Measurements from ENCODE around the gene NAV1. TPM values are rescaled to one million over a fixed set of nuclear protein-coding genes. Genes with fewer than 3 reads are reported as not detected.

The NAV1 gene
- total and polyA plus RNA-seq, 9 of the 15 experiments (the other 6 are each of a cell fraction or from before 2014, with no cell fraction given) = 0.91 to 16.8 (median 3.2) TPM

DNA sequence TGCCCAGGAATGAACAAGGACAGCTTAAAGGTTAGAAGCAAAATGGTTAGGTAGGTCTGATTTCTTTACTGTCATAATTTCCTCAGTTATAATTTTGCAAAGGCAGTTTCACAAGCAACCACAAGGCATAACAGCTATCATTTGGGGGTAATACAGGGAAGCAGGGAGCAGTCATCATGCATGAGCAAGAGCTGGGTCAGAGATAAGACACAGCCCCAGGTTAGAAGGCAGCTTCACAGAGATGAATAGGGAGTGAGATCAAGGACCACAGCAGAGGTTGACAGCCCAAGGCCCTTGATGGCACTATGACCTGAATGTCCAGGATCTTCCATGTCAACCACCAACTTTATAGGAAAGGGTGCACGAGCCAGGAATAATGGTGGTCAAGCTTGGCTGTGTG lies 23.0 kb upstream of the NAV1 start (continued):
- TF ChIP-seq, protein P1, sequence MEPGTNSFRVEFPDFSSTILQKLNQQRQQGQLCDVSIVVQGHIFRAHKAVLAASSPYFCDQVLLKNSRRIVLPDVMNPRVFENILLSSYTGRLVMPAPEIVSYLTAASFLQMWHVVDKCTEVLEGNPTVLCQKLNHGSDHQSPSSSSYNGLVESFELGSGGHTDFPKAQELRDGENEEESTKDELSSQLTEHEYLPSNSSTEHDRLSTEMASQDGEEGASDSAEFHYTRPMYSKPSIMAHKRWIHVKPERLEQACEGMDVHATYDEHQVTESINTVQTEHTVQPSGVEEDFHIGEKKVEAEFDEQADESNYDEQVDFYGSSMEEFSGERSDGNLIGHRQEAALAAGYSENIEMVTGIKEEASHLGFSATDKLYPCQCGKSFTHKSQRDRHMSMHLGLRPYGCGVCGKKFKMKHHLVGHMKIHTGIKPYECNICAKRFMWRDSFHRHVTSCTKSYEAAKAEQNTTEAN (CRISPR knock-in tag; IDR thresholded peaks at IDR 0.05) = no peak
- TF ChIP-seq PTRF (tag; IDR thresholded peaks at IDR 0.05) (no peak), KLF16 (IDR thresholded peaks at IDR 0.05) (no peak), RCOR1 (IDR thresholded peaks at IDR 0.05; ENCODE audit: borderline replicate concordance in 1 of 2, low read depth in 2 of 2, low read length in 2 of 2) (peak in 1 of 2 experiments; percentile 56; a peak in 1 of 4 replicates), SREBF1 (IDR thresholded peaks at IDR 0.05; ENCODE audit: borderline replicate concordance, low read depth, low read length) (no peak), ZBTB12 (CRISPR knock-in tag; IDR thresholded peaks at IDR 0.05) (no peak), BRF1 (IDR thresholded peaks at IDR 0.05; ENCODE audit: borderline replicate concordance, extremely low read depth, insufficient read length) (no peak), NCOA1 (IDR thresholded peaks at IDR 0.05; ENCODE audit: low read depth) (no peak), ATF1 (CRISPR knock-in tag; IDR thresholded peaks at IDR 0.05) (no peak), ATF1 (tag; IDR thresholded peaks at IDR 0.05) (0 out of 2 replicates have a peak, but pooled peaks have one; percentile 4), ZNF766 (CRISPR knock-in tag; conservative IDR thresholded peaks at IDR 0.05) (no peak), ZNF639 (CRISPR knock-in tag; conservative IDR thresholded peaks at IDR 0.05 in 1 of 2, IDR thresholded peaks at IDR 0.05 in 1 of 2) (no peak), CBFA2T3 (IDR thresholded peaks at IDR 0.05) (peak; percentile 45), ZNF24 (IDR thresholded peaks at IDR 0.05) (no peak), ARID3A (IDR thresholded peaks at IDR 0.05; ENCODE audit: borderline replicate concordance, low read depth, low read length) (0 out of 2 replicates have a peak, but pooled peaks have one; percentile 36), EP300 (IDR thresholded peaks at IDR 0.05; ENCODE audit: low read length) (peak; percentile 30; the same call in 1 of the 2 replicates), LCOR (CRISPR knock-in tag; IDR thresholded peaks at IDR 0.05) (0 out of 2 replicates have a peak, but pooled peaks have one; percentile 50), TFE3 (CRISPR knock-in tag; IDR thresholded peaks at IDR 0.05) (no peak), IRF2 (CRISPR knock-in tag; IDR thresholded peaks at IDR 0.05) (no peak), MEF2A (IDR thresholded peaks at IDR 0.05; ENCODE audit: control insufficient read depth, low read depth, low read length) (no peak)
- TF ChIP-seq, protein P2, sequence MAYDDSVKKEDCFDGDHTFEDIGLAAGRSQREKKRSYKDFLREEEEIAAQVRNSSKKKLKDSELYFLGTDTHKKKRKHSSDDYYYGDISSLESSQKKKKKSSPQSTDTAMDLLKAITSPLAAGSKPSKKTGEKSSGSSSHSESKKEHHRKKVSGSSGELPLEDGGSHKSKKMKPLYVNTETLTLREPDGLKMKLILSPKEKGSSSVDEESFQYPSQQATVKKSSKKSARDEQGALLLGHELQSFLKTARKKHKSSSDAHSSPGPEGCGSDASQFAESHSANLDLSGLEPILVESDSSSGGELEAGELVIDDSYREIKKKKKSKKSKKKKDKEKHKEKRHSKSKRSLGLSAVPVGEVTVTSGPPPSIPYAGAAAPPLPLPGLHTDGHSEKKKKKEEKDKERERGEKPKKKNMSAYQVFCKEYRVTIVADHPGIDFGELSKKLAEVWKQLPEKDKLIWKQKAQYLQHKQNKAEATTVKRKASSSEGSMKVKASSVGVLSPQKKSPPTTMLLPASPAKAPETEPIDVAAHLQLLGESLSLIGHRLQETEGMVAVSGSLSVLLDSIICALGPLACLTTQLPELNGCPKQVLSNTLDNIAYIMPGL (CRISPR knock-in tag; IDR thresholded peaks at IDR 0.05) = no peak

Measured in K562 (cell line).